Measurements from ENCODE around the gene CRYBB2. TPM values are rescaled to one million over a fixed set of nuclear protein-coding genes. Genes with fewer than 3 reads are reported as not detected.
A peak's percentile ranks its signal among the peaks of the same experiment; 100 is the strongest.
"Not testable (repeated sequence)": the region's sequence is repeated elsewhere in the genome, so short reads cannot be mapped to it uniquely, and the experiment has no call there.

Gene CRYBB2
- total RNA-seq, 1 experiment from 2014 or later: 1.6 TPM

DNA sequence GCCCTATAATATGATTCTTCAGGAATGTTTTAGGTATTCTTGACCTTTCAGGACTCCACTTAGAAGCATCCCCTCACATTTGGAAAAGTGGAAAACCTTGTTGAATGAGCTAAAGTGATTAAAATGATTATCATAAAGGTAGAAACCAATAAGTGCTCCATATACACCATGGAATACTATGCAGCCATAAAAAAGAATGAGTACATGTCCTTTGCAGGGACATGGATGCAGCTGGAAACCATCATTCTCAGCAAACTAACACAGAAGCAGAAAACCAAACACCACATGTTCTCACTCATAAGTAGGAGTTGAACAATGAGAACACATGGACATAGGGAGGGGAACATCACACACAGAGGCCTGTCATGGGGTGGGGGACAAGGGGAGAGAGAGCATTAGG is 14.3 kb downstream of the CRYBB2 start:
- DNase-seq (ENCODE audit: low spot score): not testable (repeated sequence)

DNA sequence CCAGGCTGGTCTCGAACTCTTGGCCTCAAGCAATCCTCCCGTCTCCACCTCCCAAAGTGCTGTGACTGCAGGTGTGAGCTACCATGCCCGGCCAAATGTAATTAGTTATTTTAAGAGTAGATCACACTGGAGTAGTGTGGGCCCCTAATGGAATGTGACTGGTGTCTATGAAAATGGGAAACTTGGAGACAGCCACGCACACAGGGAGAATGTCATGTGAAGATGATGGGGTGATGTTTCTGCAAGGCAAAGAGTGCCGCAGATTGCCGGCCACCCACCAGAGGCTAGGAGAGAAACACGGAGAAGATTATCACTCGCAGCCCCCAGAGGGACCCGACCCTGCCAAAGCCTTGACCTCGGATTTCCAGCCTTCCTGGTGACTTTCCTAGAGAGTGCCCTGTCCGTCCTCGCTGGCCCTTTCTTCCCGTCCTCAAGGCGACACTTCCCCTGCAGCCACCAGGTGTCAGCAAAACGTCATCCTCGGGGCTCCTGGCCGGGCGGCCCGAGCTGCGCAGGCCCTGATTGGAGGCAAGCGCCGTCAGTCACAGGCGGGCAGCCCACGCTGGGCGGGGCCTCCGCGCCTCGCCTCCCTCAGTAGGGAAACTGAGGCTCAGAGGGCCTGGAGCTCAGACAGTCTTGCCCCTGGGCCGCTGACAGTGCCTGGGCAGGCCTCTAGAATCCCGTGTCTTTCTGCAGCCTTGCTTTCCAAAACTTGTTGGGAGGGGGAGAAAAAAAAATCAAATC is 16.3 kb downstream of the CRYBB2 start:
- DNase-seq (ENCODE audit: low spot score): peak; percentile 68

DNA sequence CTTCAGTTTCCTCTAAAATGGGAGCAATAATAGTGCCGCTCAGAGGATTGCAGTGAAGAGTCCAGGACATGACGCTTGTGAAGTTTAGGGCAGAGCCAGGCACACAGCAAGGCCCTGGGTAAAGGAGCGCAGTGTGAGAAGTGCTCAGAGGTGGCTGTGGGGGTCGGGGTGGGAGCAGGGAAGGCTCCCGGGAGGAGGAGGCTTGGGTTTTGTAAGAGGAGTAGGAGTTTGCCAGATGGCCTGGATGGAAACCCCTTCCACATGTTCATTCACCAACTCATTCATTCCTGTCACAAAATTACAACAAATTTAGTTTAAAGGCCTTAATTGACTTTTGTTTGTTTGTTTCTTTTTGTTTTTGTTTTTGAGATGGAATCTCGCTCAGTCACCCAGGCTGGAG is 17.0 kb downstream of the CRYBB2 start:
- no peak for DNase-seq (ENCODE audit: low spot score)

DNA sequence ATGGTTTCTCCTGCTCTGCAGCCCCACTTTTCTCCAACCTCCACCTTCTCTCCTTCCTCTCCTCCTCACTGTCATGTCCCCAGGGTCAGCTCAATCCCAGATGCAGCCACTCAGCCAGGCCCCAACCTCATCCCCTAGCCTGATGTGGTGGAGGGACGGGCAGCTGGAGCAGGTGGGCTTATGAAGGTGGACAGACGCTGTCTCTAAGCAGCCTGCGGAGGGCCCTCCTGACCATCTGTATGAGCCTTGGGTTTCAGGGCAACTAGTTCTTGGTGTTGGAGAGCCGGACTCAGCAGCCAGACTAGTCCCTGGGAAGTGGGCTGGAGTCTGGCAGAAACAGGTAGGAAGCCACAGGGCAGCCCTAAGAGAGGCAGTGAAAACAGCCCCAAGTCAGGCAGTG is 18.1 kb downstream of the CRYBB2 start:
- no peak for DNase-seq (ENCODE audit: low spot score)

DNA sequence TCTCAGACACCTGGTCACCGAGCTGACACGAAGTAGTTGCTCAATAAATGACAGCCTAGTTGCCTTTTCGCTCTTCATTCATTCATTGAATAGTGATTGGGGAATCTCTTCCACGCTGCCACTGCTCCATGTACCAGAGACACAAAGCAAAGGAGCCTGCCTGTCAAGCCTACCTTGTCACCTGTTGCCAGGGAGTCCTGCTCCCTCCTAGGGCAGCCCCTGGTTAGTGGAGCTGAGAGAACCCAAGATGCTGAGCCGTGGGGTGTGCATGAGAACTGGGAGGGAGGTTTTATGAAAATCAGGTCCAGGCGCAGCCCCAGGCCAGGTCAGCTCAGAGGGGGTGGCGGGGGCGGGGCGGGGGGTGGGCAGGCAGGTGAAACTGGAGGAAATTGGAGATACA is 18.6 kb downstream of the CRYBB2 start:
- DNase-seq (ENCODE audit: low spot score): not testable (repeated sequence)

DNA sequence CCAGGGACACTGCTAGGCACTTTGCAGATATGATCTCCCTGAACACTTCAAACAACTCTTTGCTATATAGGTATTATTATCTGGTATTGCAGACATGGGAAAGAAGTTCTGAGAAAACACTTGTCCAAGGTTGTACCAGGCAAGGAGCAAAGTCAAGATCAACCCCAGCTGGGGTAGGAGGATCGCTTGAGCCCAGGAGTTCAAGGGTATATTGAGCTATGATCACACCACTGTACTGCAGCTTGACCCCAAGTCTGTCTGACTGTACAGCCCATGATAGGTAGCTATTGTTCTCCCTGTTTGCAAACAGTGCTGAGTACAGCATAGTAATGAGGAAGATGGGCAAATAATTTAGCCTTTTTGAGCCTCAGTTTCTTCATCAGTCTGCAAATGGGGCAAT is 35.7 kb downstream of the CRYBB2 start:
- not testable (repeated sequence) for DNase-seq (ENCODE audit: low spot score)

DNA sequence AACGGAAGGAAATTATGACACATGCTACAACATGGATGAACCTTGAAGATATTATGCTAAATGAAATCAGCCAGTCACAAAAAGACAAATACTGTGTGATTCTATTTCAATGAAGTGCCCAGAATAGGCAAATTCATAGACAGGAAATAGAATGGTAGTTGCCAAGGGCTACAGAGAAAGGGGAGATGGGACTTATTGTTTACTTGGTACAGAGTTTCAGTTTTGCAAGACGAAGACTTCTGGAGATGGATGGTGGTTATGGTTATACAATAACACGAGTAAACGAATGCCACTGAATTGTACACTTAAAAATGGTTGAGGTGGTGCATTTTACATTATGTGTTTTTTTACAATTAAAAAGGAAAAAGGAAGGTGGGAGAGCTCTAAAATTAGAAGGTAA is 48.1 kb downstream of the CRYBB2 start:
- not testable (repeated sequence) for DNase-seq (ENCODE audit: low spot score)

DNA sequence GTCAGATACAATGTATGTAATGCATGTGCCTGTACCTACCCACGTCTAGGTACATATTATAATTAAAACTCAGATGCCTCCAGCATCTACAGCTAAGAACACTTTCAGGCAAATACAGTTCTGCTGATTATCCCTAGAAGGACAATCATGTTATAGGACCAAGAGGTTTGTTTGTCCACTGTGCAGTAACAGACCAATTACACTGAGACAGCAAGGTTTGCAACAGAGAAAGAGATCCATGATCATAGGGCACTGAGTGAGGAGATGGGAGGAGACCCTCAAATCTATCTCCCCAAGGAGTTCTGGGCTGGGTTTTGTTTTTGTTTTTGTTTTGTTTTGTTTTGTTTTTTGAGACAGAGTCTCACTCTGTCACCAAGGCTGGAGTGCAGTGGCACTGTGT is 49.5 kb downstream of the CRYBB2 start:
- not testable (repeated sequence) for DNase-seq (ENCODE audit: low spot score)

DNA sequence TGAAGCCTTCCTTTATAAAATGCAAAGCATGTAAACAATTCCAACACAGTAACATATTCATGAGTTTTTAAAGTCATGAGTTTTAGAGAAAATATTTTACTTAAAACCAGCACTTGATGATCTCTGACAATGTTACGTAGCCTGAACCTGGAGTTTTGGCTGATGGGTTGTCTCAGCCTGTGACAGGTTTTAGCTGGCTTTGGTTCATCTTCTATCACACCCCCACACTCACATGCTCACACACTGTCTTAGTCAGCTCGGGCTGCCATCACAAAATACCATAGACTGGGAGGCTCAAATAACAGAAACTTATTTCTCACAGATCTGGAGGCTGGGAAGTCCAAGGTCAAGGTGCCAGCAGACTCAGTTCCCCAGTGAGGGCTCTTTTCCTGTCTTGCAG is 50.6 kb downstream of the CRYBB2 start:
- not testable (repeated sequence) for DNase-seq (ENCODE audit: low spot score)

DNA sequence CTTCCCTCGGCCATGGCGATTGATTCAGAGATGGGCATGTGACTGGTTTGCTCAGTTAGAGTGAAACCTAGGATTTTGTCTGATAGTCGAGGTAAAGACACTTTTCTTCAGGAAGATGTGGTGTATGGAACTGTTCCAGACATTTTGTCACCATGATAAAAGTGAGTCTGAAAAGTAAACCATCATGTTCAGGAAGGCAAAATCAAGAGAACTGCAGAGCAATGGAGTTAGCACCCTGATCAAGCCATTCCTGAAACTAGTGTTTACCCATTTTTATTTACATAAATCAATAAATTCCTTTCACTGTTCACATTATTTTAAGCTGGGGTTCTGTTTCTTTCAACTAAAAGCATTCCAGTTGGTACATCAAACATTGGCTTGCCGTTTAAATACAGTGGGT is 53.8 kb downstream of the CRYBB2 start:
- not testable (repeated sequence) for DNase-seq (ENCODE audit: low spot score)

DNA sequence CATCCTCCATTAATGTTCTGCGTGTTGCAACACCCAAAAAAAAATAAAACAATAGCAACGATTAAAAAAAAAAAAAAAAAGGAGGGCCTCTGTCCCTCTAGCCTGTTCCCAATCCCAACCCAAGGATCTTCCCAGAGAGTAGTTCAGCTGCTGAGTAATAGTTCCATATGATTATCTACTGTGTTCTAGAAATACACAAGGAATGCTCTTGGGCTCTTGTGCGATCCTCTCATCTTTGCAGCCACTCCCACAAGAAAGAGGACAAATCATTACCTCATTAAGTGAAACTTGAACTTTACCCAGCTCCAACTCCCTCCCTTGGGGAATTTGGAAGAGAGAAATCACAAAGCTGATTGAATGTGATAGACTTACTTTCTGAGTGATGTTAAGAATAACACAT is 54.5 kb downstream of the CRYBB2 start:
- not testable (repeated sequence) for DNase-seq (ENCODE audit: low spot score)

DNA sequence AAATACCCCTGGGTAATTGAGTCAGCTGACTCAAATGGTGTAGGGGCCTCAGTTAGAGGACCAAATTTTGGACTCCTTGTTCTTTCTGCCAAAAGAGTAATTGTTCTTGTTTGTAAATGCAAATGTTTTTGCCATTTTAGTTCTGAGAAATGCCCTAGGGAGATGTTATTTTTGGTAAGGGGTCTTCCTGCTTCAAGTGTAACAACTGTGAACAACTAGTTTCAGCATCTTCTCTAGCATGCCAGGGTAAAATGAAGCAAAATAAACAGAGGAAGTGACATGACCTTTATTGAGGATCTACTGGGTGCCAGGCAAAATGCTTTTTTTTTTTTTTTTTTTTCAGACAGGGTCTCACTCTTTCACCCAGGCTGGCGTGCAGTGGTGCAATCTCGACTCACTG is 60.7 kb downstream of the CRYBB2 start:
- not testable (repeated sequence) for DNase-seq (ENCODE audit: low spot score)

Other genes with a start within 250 kb of the CRYBB2 start
- gene CRYBB3, start 19.8 kb upstream of the CRYBB2 start, total RNA-seq (2014; rRNA removed; shearing (Covaris generic)): not detected in 2 replicates

Data from H4 (cell line).